ENCODE data around the gene ZNF296. TPM values are rescaled to one million over a fixed set of nuclear protein-coding genes. Genes with fewer than 3 reads are reported as not detected.

Gene ZNF296
- total RNA-seq, 2 experiments from 2014 or later, result 13.5 to 31.4 TPM

DNA sequence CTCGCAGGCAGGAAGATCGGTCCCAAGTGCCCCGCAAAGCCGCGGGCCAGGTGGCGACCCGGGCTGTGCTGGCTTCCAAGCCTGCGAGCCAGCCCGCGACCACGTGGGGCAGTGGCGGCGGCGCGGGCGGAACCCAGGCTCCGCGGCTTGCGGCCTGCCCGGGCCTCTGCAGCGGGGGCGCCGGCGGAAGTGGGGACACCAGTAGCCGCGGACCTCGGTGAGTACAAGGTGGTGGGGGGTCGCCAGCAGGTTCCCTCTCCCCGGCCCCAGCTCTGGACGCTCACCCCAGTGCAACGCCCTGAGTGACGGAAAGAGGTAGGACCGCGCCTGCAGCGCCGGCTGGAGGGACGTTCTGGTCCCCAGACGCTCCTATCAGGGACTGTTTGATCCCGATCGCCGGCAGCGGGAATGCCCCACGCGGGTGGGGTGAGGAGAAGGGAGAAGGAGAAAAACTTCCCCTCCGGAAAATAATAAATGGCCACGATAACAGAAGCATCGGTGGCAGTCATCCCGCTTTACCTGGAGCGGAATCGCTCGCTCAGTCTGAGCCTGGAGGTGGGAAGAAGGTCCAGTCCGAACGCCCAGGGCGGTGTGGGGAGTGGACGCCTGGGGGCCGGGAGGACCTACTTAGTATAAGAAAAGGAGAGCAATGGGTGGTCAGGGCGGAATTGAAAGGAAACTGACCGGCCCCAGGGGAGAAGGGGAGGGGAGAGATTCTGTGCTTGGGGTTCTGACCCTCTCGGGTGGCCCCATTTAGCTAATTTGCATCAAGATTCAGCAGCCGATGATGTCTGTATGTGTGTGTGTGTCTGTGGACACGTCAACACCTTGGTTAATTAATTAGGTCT, 3.0 kb upstream of the ZNF296 start, which contains the start of gene GEMIN7:
Gene GEMIN7, plus strand, starts transcription at position 198 of the 848 bp plus-strand sequence. CDS start 10,855 bp downstream, outside the sequence.
- TF ChIP-seq EZH2phosphoT487 (IDR thresholded peaks at IDR 0.05; ENCODE audit: borderline replicate concordance, low read depth, low read length) (no peak), CTCF (conservative IDR thresholded peaks at IDR 0.05; ENCODE audit: low read length) (no peak)
- POLR2A ChIA-PET, result interaction anchor here (0.7 kb wide), 1 partner anchor 12 kb away, joined by 4 read pairs; no protein-coding TSS in a partner anchor
- Histone ChIP-seq H3K4me3 (ENCODE audit: low read depth, low read length, poor library complexity, severe bottlenecking) (peak within 1 kb of the TSS; percentile 97), H3K4me2 (ENCODE audit: low read length) (peak within 1 kb of the TSS; percentile 99), H3K79me2 (ENCODE audit: insufficient read depth, low read depth, low read length) (peaks cover 64% of the 10 kb centered on the region), H3K4me1 (ENCODE audit: insufficient read depth, low read length, poor library complexity, severe bottlenecking) (peaks cover 43% of the 10 kb centered on the region), H3K36me3 (ENCODE audit: insufficient read depth, low read length) (peaks cover 41% of the 10 kb centered on the region), H2AFZ (ENCODE audit: low read length) (peak within 1 kb of the TSS; percentile 70), H3K9me2 (ENCODE audit: insufficient read depth, low read length) (no peaks in the 10 kb centered on the region), H4K20me1 (ENCODE audit: insufficient read depth, low read length) (peaks cover 12% of the 10 kb centered on the region; the same call in 1 of the 2 replicates), H3K9me3 (ENCODE audit: low read length) (no peaks in the 10 kb centered on the region), H3K27ac (ENCODE audit: low read depth, low read length, poor library complexity, severe bottlenecking) (peak within 1 kb of the TSS; percentile 88)
- BruUV-seq (replicated peaks), result TSS peak; percentile 69
- intact Hi-C loops (cut with micrococcal nuclease; ENCODE audit: unreplicated experiment), result loop anchor here (1.0 to 5.0 kb wide), 3 partner anchors 82 to 327 kb away; partner anchors contain the start of genes BLOC1S3 and TRAPPC6A
- peak; percentile 90 for DNase-seq (ENCODE audit: low spot score)
- CTCF ChIA-PET (ENCODE audit: unreplicated experiment), result no interaction called here

DNA sequence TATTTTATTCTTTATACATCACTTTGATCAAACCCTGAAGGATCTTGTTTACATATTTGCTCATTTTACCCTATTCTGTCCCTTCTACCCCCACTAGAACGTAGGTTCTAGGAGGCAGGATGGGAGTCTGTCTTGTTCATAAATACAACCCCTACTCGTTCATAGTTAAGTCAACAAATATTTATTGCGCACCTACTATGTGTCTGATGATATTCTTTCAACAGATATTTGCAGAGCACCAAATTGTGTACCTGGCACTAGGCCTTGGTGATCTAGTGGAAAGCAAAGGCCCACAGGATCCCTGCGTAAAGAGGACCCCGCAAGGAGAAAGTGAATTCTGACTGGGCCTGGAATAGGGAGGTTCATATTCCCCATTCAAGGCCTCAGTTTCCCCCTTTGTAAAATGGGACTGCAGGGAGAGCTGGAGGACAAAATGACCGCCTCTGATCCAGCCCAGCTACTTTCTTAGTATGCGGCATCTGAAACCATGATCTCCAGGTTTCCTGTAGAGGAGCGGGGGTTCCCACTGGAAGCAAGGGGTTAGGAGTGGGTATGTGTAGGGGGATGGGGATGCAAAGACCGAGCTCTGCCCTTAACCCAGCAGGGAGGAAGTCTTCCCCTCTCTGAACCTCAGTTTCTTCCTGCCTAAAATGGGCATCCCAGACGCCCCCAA, 2.2 kb upstream of the ZNF296 start:
- Histone ChIP-seq H2AFZ (ENCODE audit: low read length) (peak overlapping the region; percentile 2; the same call in 1 of the 2 replicates), H3K4me2 (ENCODE audit: low read length) (peak overlapping the region; percentile 99), H3K36me3 (ENCODE audit: insufficient read depth, low read length) (peaks cover 48% of the 10 kb centered on the region), H3K79me2 (ENCODE audit: insufficient read depth, low read depth, low read length) (peaks cover 70% of the 10 kb centered on the region), H3K4me1 (ENCODE audit: insufficient read depth, low read length, poor library complexity, severe bottlenecking) (peaks cover 51% of the 10 kb centered on the region), H3K27ac (ENCODE audit: low read depth, low read length, poor library complexity, severe bottlenecking) (peak overlapping the region; percentile 88), H3K4me3 (ENCODE audit: low read depth, low read length, poor library complexity, severe bottlenecking) (peak overlapping the region; percentile 97), H3K9me2 (ENCODE audit: insufficient read depth, low read length) (no peaks in the 10 kb centered on the region), H4K20me1 (ENCODE audit: insufficient read depth, low read length) (peaks cover 12% of the 10 kb centered on the region; the same call in 1 of the 2 replicates), H3K9me3 (ENCODE audit: low read length) (no peaks in the 10 kb centered on the region)
- ChIA-PET POLR2A (interaction anchor here (0.7 kb wide), 1 partner anchor 68 kb away, joined by 3 read pairs; no protein-coding TSS in a partner anchor), CTCF (ENCODE audit: unreplicated experiment) (no interaction called here)
- no peak for DNase-seq (ENCODE audit: low spot score)
- no TSS peak for BruUV-seq (replicated peaks)
- TF ChIP-seq CTCF (conservative IDR thresholded peaks at IDR 0.05; ENCODE audit: low read length) (no peak), EZH2phosphoT487 (IDR thresholded peaks at IDR 0.05; ENCODE audit: borderline replicate concordance, low read depth, low read length) (no peak)
- intact Hi-C loops (cut with micrococcal nuclease; ENCODE audit: unreplicated experiment), result loop anchor here (1.0 to 5.0 kb wide), 3 partner anchors 81 to 326 kb away; partner anchors contain the start of genes BLOC1S3 and TRAPPC6A

All from OCI-LY7 (cell line).